NCI-H2196 treated with DMSO at 0.1 percent for 48 hours (cell line): ENCODE results near the gene RGL3.
A peak's percentile ranks its signal among the peaks of the same experiment; 100 is the strongest.
"Not testable (repeated sequence)": the region's sequence is repeated elsewhere in the genome, so short reads cannot be mapped to it uniquely, and the experiment has no call there.

Experiments used
- DNase-seq: peaks from one replicate; lab custom pipeline; 2025; ENCODE audit not compliant: unreplicated experiment; lab: John Stamatoyannopoulos, UW

RGL3 gene

DNA sequence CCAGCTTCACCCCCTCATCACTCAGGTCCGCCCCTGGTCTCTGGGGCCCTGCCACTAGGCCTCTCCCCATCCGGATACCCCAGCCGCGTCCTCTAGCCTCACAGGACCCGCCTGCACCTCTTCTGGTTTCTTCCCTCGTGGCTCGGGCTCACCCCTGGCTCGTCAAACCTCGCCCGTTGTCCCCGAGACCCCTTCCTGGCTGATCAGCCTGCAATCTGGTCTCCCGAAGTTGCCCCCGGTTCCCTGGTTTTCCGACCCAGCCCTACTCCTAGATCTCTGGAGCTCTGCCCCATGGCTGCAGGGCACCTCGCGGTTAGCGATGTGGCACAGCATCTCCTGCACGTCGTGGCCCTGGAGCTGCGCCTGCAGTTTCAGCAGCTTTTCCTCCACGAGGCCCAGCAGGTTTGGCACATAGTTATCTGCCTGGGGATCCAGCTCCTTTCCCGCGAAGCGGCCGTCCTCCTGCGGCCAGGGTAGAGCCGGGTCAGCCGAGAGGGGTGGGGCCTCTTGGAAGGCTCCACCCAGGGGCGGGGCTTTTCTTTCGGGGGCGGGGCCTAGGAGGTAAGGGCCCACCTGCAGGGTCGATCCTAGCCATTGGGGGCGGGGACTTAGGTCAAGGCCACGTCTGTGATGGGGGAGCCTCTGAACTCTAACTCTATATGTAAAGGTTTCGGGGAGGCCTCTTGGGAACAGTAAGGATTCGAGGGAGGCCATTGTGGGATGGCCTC is 2.4 kb upstream of the RGL3 start:
- no peak for DNase-seq

DNA sequence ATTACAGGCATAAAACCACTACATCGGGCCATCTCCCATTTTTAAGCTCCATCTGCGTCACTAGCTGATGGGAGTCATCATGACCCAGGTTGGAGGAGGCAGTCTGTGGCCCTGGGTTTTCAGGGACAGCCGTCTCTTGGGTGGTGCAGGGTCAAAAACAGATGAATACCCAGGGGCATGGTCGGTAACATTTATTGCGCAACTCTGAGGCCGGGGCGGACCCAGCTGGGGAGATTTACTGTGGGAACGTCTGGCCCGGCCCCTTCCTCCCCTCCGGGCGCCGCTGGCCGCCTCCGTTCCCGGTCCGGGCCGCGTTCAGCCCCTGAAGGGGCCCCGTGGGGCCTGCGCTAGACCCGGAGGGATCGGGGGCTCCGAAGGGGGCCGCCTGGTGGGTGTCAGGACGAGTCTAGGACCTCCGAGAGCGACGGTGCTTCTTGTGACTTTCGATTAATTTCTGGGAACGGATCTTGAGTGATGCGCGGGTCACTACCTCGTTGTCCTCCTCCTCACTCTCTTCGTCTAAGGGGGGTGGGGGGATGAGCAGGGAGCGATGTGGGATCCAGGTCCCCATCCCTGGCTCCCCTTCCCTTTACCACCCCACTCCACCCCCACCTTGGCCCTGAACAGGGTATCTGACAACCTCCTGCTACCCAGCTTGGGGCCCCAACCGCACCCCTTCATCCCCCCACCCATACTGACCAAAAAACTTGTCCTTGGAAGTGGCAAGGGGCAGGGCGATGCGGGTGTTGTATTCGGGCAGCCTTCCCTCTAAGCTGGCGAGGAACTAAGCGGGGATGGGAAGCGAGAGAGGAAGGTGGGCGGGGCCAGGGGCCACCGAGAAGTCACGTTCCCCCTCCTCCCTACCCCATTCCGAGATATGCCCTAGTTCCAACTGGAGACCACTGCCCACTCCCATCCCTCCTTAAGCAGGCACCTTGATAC is 1.6 kb upstream of the RGL3 start:
- DNase-seq = no peak

DNA sequence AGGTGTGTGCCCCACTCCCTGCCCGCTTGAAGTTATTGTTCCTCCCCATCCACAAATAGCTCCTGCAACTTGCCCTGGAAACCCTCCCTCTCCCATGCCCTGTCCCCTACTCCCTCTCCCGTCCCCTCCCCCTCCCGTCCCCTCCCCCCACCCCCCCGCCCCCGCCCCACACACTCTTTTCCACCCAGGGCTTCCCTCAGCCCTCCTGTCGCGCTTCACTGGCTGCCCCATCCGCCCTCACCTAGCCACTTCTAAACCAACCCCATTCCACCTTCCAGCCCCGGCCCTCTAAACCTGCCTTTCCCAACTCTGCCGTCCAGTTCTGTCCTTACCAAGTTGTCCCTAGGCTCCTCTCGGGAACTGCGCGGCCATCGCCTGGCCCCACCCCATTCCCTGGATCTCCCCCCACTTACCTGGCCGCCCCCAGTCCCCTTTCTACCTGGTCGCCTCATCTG is 993 bp downstream of the RGL3 start:
- DNase-seq = no peak

- DNase-seq = no peak
Measured at GRCh38 chr19:11416346-11417052, 2.6 kb downstream of the RGL3 start.

DNA sequence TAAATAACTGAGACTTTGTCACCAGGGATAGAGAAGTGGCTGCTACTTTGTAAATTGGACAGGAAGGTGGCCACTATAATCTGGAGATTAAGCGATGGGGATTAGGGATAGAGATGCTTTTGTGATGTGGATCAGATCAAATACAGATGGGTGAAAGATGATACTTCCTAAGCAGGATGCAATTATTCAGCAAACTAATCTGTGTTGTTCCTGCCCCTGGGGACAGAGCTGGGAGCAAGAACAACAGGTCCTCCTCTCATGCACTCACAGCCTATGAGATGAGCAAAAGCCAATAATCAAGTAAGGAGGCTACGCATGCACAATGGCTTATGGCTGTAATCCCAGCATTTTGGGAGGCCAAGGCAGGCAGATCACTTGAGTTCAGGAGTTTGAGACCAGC is 4.6 kb downstream of the RGL3 start:
- peak; percentile 14 for DNase-seq

GRCh38 chr19:11410682-11411081 is 8.4 kb downstream of the RGL3 start:
- DNase-seq = no peak

GRCh38 chr19:11408591-11408990 is 10.5 kb downstream of the RGL3 start:
- no peak for DNase-seq

DNA sequence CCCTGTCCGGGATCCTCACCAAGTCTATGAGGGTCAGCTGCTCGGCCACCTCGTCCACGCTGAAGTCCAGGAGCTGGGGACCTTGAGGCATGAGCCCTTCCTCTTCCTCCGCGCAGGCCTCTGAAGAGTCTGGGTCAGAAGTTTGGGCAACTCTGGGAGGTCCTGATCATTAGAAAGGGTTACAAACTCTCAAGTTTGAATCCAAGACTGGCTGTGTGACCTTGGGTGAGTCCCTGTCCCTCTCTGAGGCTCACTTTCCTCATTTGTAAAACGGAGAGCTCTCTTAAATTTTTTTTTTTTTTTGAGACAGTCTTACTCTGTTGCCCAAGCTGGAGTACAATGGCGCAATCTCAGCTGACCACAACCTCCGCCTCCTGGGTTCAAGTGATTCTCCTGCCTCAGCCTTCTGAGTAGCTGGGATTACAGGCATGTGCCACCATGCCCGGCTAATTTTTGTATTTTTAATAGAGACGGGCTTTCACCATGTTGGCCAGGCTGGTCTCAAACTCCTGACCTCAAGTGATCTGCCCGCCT is 12.3 kb downstream of the RGL3 start:
- DNase-seq = not testable (repeated sequence)

- no peak for DNase-seq
Measured at GRCh38 chr19:11405846-11406643, 13.1 kb downstream of the RGL3 start.

GRCh38 chr19:11404588-11405222 is 14.4 kb downstream of the RGL3 start:
- no peak for DNase-seq

DNA sequence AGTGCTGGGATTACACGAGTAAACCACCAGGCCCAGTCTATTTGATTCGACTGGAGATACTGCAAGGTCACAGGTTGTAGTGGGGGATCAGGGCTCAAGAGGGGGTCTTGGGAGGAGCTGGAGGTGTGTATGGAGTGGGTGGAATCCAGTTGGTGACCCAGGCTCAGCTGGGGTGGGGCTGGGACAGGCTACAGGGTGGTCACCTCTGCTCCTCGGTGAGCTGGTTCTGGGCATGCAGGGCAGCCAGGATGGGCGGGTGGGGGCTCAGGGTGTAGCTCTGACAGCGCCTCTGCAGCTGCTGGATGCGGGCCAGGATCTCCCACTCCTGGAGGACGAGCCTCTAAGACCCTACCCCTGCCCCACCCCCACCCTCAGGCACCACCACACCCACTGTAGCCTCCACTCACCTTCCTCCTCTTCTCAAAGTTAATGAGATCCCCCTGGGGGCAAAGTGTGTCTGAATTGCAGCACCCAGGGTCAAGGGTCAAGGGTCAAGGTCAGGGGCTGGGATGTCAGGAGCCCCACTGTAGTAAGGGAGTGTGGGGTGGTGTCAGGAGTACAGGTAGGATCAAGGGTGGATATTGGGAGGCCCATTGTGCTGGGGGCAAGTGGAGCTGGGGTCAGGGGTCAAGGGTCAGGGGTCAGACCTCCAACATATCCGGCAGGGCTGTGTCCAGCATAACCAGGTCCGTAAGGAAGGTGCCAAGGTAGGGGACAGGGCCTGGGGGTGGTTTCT is 17.1 kb downstream of the RGL3 start:
- DNase-seq = no peak

- no peak for DNase-seq
Measured at GRCh38 chr19:11400798-11401197, 18.3 kb downstream of the RGL3 start.

DNA sequence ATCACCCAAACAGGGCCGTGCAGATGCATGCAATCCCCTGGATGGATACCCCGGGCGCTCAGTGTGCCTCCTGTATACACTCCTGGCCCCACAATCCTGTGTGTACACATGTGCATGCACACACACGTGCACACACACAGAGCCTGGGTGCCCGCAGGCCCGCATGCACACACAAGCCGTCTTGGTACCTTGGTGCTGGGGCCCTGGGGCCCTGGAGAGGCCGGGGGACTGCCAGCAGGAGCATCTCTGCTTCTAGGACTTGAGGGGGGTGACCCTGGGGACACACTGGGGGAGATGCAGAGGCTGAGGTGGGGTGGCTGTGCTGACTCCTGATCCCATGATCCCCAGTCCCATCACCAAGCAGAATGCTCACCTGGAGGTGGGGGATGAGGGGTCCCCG is 19.4 kb downstream of the RGL3 start:
- DNase-seq = no peak

GRCh38 chr19:11397089-11397610 is 22.0 kb downstream of the RGL3 start:
- DNase-seq = no peak

DNA sequence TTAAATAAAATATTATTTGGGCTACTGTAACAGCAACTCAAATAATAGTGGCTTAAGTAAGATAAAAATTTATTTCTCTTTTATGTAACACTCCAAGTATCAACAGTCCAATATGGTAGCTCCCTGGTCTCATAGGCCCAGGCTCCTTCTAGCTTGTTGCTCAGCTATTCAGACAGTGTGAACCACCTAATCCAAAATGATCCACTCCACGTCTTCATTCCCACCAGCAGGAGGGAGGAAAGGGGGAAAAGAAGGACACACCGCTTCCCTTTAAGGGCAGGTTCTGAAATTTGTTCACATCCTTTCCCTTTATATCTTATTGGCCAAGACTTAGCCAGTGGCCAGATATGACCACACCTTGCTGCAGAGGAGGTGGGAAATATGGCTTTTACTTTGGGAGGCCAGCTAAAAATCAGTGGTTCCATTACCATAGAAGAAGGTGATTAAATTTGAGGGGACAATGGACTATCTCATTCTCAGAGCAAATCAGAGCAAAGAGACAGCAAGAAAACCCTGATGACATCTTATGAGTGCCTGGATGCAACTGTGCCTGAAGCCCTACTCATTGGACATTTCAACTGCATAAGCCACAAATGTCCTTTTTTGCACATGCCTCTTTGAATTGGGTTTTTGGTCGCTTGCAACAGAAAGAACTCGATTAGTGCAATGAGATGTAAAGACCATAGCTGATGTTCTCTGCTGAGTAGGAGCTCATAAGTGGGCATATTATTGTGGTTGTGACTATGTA is 28.0 kb downstream of the RGL3 start:
- no peak for DNase-seq

GRCh38 chr19:11390359-11390758 is 28.8 kb downstream of the RGL3 start:
- no peak for DNase-seq

DNA sequence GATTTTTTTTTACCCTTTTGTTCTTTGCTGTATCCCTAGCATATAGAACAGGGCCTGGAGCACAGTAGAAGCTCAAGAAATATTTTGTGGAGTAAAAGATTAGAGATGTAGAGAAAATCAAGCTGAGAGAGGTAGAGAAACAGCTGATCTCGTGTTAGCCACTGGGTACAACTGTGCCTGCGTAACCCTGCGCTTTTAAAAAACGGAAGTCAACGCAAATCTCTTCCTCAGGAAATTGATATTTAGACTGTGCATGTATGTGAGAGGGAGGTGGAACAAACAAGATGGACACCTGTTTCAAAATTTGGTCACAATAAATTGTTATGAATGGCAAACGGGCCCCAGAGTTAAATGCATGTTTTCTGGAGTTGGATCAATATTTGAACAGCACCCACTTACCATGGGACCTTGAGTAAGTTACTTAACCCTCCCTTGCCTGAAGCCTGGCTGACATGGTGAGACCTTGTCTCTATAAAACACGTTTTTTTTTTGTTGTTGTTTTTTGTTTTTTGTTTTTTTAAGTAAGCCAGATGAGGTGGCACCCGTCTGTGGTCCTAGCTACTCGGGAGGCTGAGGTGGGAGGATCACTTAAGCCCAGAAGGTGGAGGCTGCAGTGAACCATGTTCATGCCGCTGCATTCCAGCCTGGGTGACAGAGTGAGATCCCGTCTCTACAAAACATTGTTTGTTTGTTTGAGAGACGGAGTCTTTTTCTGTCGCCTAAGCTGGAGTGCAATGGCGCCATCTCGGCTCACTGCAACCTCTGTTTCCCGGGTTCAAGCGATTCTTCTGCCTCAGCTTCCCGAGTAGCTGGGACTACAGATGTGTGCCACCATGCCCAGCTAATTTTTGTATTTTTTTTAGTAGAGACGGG is 31.7 kb downstream of the RGL3 start:
- DNase-seq = no peak
